Ovary (tissue), 3 donors: ENCODE results near the gene DEFB126.

Source experiments
- CTCF ChIP-seq, 3 donors: fragments of 450-650 bp in 2 of 3; fragments of 200-600 bp in 1 of 3; IDR thresholded peaks; one replicate each; pipeline versions ENCODE4 v1.5.1 to v1.8.0; 2016 to 2022; ENCODE audit warnings: antibody characterized with exemption in 3 of 3, mild to moderate bottlenecking in 1 of 3
- EP300 ChIP-seq: sonication (generic); formaldehyde crosslinking; IDR thresholded peaks from one replicate; pipeline ENCODE4 v1.6.1; 2017; ENCODE audit warnings: antibody characterized with exemption
- POLR2A ChIP-seq: fragments of 450-650 bp; IDR thresholded peaks from one replicate; pipeline ENCODE4 v1.6.1; 2017; ENCODE audit warnings: antibody characterized with exemption, mild to moderate bottlenecking, moderate library complexity
- donor health status: DM: no; HTN: no; CAD: no.

- no peak for TF ChIP-seq POLR2A
- no peak for TF ChIP-seq CTCF (IDR thresholded peaks at IDR 0.05)
- no peak for TF ChIP-seq EP300
Observed at GRCh38 chr20:187733-188132, 45.3 kb downstream of the DEFB126 start.
